CD4-positive, alpha-beta T cell treated with Interferon alpha-2 for 1 hour (primary cell): ENCODE results near the gene FLRT1.

Experiments
- DNase-seq, 2 donors: peaks; one replicate each; pipeline ENCODE4 v3.0.0-alpha.2; 2020 to 2022

FLRT1 gene

GRCh38 chr11:64049509-64049908 lies 13.8 kb downstream of the FLRT1 start:
- no peak for DNase-seq

- no peak for DNase-seq
Measured at GRCh38 chr11:64051297-64051696, 15.6 kb downstream of the FLRT1 start.

- DNase-seq, result no peak
Measured at GRCh38 chr11:64052436-64052835, 16.7 kb downstream of the FLRT1 start.

GRCh38 chr11:64052938-64053622 lies 17.3 kb downstream of the FLRT1 start:
- no peak for DNase-seq

GRCh38 chr11:64053699-64054098 lies 18.0 kb downstream of the FLRT1 start:
- no peak for DNase-seq

GRCh38 chr11:64055077-64055476 lies 19.3 kb downstream of the FLRT1 start:
- no peak for DNase-seq

- DNase-seq, result no peak
Measured at GRCh38 chr11:64056213-64056785, 20.6 kb downstream of the FLRT1 start.

- DNase-seq, result no peak
Measured at GRCh38 chr11:64056861-64057260, 21.1 kb downstream of the FLRT1 start.

- no peak for DNase-seq
Measured at GRCh38 chr11:64057890-64058289, 22.2 kb downstream of the FLRT1 start.

- no peak for DNase-seq
Measured at GRCh38 chr11:64058494-64058893, 22.8 kb downstream of the FLRT1 start.

- DNase-seq, result no peak
Measured at GRCh38 chr11:64059339-64060140, 23.8 kb downstream of the FLRT1 start.

- no peak for DNase-seq
Measured at GRCh38 chr11:64060263-64060860, 24.6 kb downstream of the FLRT1 start.

GRCh38 chr11:64060861-64061444 lies 25.2 kb downstream of the FLRT1 start:
- peak; percentile 37 to 48 for DNase-seq

- DNase-seq, result no peak
Measured at GRCh38 chr11:64062185-64063039, 26.7 kb downstream of the FLRT1 start.

- no peak for DNase-seq
Measured at GRCh38 chr11:64063777-64064176, 28.0 kb downstream of the FLRT1 start.

GRCh38 chr11:64064374-64065140 lies 28.8 kb downstream of the FLRT1 start:
- no peak for DNase-seq

- no peak for DNase-seq
Measured at GRCh38 chr11:64065141-64065465, 29.4 kb downstream of the FLRT1 start.

GRCh38 chr11:64065712-64066111 lies 30.0 kb downstream of the FLRT1 start:
- no peak for DNase-seq

GRCh38 chr11:64067230-64067993 lies 31.7 kb downstream of the FLRT1 start:
- DNase-seq, result no peak

GRCh38 chr11:64068705-64069400 lies 33.1 kb downstream of the FLRT1 start:
- DNase-seq, result no peak
